ENCODE data around the gene ABCC9.

Gene ABCC9

GRCh38 chr12:21877293-21877982 lies 63.8 kb downstream of the ABCC9 start:
- no peak for DNase-seq

DNA sequence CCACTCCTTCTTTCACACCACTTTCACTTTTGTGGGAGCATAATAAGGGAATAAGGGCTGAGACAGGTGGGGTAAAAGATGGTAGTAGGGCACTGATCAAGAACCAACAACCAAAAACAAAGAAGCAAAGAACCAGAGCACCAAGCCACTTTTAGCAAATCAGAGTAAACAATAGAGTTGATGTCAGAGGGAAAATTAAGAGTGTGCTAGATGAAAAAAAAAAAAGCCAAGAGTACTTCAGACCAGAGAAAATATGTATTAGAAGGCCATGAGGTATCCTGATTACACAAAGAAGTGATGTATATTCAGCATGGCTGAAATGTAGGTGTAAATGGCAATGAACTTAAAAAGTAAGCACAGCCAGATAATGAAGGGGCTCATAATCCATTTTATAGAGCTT lies 75.4 kb downstream of the ABCC9 start:
- DNase-seq, result no peak

DNA sequence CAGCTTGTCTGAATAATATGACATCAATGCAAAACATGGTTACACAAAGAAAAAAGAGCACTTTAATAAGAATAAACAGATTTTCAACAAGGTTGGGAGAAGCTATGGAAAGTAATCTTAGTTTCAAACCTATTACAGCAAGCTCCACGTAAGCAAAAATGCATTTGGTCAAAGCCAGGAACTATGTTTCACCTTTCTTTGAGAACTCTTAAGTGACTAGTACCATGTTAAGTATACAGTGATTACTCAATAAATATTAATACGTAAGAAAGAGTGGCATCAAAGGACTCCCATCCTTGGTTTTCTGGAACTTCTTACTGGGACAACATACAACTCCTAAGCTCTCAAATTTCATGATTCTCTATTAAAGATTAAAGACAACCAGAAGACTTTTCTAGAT lies 80.7 kb downstream of the ABCC9 start:
- DNase-seq, result no peak

DNA sequence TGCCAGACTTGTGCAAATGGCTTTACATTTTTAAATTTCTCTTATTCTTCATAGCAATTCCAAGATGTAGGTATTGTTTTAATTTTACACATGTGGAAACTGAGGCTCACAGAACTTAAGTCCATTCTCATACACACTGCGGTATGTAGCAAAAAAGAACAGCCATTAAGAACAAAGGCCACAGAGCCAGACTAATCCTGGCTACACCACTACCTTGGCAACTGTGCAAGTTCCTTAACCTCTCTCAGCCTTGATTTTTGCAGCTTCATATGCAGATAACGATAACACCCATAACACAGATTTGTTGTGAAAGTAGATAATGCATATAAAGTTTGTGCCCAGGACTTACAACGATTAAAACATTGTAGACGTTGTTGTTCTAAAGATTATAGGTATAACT lies 81.1 kb downstream of the ABCC9 start:
- DNase-seq, result no peak

DNA sequence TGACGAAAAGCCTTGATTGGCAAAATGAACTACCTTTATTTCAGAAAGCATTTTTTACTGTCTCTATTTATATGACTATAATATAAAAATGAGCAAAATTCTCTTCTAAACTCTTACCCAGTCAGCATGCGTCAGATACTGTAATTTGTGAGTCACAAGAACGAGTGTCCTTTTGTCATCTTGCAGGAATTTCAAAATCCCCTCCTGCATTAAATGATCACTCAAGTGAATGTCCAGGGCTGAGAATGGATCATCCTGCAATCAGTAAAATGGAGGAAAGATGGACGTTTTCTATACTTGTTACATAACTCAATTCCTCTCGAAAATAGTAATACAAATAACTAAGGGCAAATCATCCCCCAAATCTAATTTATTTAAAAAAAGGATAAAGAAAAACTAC lies 89.0 kb downstream of the ABCC9 start:
- DNase-seq, result no peak

DNA sequence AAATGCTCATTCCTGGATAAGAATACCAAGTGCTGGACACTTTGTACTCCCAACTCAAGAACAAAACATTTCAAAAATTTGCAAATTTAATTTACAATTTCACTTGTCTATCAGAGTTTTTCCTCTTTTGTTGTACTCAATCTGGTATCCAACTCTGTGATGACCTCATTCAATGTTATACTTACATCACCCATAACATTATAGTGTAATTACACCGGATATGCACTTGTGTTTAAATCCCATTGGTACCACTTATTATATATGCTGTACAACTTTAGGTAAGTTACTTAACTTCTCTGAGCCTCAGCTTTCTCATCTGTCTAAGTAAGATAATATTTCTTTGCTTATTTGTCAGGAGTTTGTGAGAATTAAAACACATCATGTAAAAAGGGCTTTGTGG lies 90.1 kb downstream of the ABCC9 start:
- DNase-seq, result no peak

GRCh38 chr12:21850419-21850818 lies 90.8 kb downstream of the ABCC9 start:
- no peak for DNase-seq

DNA sequence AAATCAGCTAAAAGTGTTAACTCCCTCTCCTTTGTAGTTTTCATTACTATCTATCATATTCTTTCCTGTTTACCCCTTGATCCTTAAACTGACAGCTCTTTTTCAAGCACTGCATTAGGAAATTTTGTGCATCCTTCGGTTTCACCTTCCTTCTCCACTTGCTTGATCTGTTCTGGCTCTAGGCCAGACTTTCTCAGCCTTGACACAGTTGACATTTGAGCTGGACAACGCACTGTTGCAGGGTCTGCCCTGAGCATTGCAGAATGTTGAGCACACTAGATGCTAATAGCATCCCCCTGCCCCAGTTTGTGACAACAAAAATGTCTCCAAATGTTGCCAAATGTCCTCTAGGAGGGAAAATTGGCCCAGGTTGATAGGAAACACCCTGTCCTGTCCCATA lies 91.3 kb downstream of the ABCC9 start:
- no peak for DNase-seq

- no peak for DNase-seq
Measured at GRCh38 chr12:21848192-21848591, 93.0 kb downstream of the ABCC9 start.

DNA sequence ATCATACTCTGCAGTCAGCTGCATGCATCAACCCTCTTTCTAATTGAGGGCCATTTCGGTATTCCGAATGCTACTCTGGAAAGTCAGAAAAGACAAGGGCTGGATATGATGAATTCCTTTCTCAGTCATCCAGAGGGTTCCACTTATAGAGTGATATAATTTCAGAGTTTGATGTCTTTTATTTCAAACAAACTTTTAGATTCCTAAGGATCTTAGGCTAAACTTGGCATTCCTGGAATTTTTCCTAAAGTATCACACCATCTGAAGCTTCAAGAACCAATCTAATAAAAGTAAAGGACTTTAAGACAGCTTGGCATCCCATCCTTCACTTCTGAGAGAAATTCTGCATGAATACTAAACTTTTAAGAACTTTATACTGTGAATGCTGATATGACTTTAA lies 97.4 kb downstream of the ABCC9 start:
- no peak for DNase-seq

DNA sequence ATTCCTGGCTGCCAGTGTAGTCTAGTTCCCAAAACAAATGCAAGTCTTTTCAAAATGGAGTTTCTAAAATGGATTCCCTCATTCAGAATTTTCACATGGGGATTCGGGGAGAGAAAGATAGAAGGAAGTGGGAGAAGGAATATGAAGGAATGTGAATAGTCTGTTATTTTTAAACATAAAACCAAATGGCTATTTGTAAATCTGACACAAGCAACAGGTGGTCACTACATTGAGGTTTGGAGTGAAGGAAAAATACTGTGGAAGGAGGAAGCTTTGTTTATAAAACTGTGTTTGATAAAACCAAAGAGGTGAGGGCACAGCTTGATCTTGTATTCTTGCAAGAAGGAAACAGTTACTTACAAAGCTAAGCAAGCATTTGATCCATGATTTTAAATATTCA lies 101.5 kb downstream of the ABCC9 start:
- DNase-seq, result no peak

DNA sequence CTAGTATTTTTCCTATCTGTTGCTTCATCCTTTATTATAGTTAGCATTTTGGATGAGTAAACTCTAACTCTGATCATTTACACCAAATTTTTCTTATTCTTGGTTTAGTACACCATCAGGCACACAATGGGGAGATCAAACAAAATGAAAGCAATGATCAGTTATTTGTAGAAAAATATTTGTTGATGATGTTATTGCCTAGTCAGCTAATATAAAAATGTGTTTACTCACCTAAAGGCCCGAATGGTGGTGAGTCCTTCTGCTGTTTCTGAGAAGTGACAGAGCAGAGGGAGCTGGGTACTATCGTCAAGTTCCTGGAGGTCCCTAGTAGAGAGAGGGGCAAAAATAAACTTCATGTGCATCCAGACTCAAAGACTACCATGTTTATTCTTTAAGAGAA lies 103.4 kb downstream of the ABCC9 start:
- no peak for DNase-seq

GRCh38 chr12:21831791-21832344 lies 109.4 kb downstream of the ABCC9 start:
- DNase-seq, result no peak

DNA sequence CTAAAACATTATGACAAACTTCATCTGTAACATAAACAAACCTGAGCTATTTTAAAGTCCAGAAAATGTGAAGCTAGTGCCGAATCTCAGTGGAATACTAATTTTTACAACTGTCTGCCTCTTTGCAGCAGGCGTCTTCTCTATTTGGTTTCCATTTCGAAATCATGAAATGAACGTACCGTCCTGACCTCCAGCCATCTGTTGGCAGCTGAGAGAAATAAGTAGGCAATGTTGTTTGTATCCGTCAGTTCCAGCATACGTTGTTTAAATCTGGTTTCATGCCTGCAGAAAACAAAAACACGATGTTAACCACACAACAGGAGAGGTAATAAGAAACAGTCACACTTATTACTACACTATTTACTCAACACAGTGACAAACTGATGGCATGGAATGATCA lies 112.4 kb downstream of the ABCC9 start:
- DNase-seq, result no peak

GRCh38 chr12:21828136-21828775 lies 113.0 kb downstream of the ABCC9 start:
- DNase-seq, result no peak

DNA sequence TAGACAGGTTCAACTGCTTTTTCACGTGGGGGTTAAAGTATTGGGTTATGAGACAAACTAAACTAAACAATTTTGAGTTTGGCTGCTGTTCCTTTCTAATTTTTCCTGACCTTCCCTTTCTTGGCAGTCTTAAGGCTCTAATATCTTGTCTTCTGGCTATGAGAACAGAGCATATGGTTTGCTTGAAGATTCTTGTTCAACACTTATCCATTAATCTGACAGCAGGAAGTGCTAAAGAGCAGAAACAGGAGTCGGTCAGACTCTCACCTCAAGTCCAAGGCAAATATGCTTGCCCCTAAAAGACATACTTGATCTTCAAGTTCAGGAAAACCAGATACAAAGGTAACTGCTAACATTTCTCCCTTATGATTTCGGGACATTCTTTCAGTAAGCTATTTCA lies 114.1 kb downstream of the ABCC9 start:
- no peak for DNase-seq

DNA sequence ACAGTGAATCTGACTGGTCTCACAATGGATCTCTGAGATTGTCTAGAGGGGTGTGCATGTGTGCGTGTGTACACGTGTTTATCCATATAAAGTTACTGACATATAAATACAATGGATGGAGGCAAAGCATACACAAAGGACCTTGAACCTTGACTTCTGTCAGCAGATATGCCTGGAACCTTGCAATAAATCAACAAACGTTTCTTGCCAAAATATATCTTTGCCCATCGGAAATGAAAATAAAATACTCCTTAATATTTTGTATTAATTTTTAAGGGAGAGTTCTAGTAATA lies 114.7 kb downstream of the ABCC9 start:
- DNase-seq, result no peak

DNA sequence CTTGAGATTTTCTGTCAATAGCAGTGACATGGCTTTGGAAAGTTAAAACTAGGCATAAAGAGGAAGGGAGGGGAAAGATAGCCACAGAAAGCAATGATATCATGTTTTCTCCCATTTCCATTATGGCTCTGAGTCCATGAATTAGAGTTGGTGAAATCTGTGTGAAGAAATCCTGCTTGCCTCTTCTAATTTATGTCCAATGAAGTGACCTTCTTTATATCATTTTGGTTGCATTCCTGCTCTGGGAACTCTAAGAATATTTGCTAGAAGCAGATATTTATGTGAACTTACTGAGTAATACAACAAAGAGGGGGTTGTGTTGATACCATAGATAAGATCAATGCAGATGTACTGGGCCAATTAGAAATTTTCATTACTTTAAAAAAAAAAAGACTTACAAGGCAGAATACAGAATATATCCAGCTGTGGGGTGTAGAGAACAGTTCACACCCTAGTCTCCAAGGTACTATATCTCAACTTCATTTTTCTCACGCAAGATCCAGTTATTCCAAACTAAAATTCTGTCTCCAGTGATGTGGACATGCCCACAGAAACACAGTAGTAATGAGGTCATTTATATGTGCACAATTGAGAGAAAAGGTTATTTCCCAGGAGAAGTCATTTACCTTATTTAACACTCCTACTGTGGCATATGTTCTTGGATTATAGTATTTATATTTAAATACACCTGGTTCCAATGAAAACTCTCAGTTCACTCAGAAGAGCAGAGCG lies 115.2 kb downstream of the ABCC9 start:
- no peak for DNase-seq

DNA sequence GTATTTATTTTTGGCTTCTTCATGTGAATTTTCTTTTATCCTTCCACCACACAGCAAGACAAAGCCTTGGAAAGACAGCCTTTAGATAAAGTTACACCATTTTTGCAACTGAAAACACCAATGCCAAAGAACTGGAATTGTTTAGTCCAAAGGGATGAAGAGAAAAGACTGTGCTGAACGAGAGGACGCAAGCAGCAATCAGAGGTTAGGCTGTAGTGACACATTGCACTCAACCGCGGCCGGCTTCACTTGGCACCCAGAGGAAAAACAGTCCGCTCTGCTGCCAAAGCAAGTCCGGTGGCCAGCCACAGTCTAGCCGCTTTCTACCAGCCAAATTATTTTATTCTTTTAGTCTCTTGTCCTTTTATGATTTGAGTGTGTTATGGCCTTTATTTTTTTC lies 117.6 kb downstream of the ABCC9 start:
- DNase-seq, result no peak

GRCh38 chr12:21819678-21820077 lies 121.5 kb downstream of the ABCC9 start:
- DNase-seq, result no peak

DNA sequence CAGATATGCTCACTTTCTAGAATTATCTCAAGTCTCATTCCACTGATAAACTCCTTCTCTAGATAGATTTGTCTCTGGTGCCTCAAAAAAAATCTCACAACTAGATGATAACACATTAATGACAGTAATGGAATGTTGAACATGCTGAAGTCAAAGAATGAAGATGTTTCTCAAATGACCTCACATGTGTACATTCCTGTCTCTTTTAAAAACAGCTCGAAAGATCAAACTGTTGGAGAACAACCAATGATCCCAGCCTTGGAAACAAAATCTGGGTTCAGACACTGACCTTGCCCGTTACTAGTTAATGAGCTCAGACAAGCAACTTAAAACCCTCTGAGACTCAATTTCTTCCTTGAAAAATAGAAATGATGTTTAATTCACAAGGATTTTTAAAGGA lies 122.0 kb downstream of the ABCC9 start:
- no peak for DNase-seq

GRCh38 chr12:21818627-21819026 lies 122.6 kb downstream of the ABCC9 start:
- DNase-seq, result no peak

DNA sequence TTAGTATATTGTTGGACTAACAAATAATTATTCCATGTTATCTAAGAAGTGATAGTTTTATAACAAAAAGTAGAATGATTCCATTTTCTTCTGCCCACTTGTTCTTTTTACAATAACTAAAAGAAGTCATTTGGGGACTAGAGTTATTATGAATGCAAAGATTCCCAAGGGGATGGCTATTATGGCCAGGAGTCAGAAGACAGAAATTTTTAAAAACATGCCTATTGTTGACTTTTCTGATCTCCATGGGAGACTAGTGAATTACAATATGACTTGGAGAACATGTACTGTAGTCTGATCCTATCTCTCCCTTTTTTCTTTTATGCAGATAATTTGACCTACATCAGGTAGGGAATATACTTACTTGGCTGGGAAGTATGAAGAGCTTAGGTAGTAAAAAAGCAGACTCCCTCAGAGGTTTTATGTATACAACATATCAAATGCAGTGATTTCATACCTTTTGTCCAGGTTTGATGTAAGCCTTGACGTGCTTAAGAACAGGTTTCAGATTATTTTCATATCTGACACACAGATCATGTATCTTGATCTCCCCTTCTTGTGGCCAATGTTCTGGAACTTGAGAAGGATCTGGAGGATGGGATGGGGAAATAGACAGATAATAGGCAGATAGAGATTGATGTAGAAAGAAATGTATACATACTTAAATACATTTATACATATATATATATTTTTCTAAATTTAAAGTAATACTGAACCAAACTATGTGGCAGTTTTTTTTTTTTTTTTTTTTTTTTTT lies 125.7 kb downstream of the ABCC9 start:
- DNase-seq, result no peak
